Measurements from ENCODE around the gene PHLDB3. TPM values are rescaled to one million over a fixed set of nuclear protein-coding genes. Genes with fewer than 3 reads are reported as not detected.

The PHLDB3 gene
- polyA plus RNA-seq, 2 of the 4 experiments (the other 2 are of a cell fraction) = 5.5 to 12.0 TPM

GRCh38 chr19:43532571-43532961 is 28.0 kb upstream of the PHLDB3 start (continued):
- TF ChIP-seq REST (IDR thresholded peaks at IDR 0.05) (no peak), MAX (IDR thresholded peaks at IDR 0.05) (no peak), HOXA7 (CRISPR knock-in tag; IDR thresholded peaks at IDR 0.05) (no peak), HOXB13 (CRISPR knock-in tag; IDR thresholded peaks at IDR 0.05; ENCODE audit: low read depth) (0 out of 2 replicates have a peak, but pooled peaks have one; percentile 53), CHD4 (IDR thresholded peaks at IDR 0.05; ENCODE audit: borderline replicate concordance) (no peak), MYC (IDR thresholded peaks at IDR 0.05; ENCODE audit: borderline replicate concordance, low read length) (peak; percentile 20; the same call in 1 of the 2 replicates), RNF2 (IDR thresholded peaks at IDR 0.05; ENCODE audit: borderline replicate concordance, low read depth) (no peak), RARB (CRISPR knock-in tag; IDR thresholded peaks at IDR 0.05) (no peak), MAZ (IDR thresholded peaks at IDR 0.05; ENCODE audit: borderline replicate concordance, low read depth, low read length) (no peak), RAD21 (conservative IDR thresholded peaks at IDR 0.05 in 1 of 2, IDR thresholded peaks at IDR 0.05 in 1 of 2) (no peak), NR3C1 (IDR thresholded peaks at IDR 0.05) (no peak), CHD2 (IDR thresholded peaks at IDR 0.05; ENCODE audit: low read length, partially characterized antibody) (no peak), ATOH8 (CRISPR knock-in tag; IDR thresholded peaks at IDR 0.05; ENCODE audit: low read depth) (no peak), CBX8 (IDR thresholded peaks at IDR 0.05) (no peak), USF2 (IDR thresholded peaks at IDR 0.05) (no peak), EHF (CRISPR knock-in tag; IDR thresholded peaks at IDR 0.05) (0 out of 2 replicates have a peak, but pooled peaks have one; percentile 11), ZNF302 (CRISPR knock-in tag; IDR thresholded peaks at IDR 0.05) (no peak), TP53 (CRISPR knock-in tag; IDR thresholded peaks at IDR 0.05) (no peak), EP300 (IDR thresholded peaks at IDR 0.05) (no peak)

GRCh38 chr19:43527860-43528622 is 23.5 kb upstream of the PHLDB3 start:
- FAIRE-seq (no peak), ATAC-seq (no peak), DNase-seq (ENCODE audit: low read depth in 1 of 2, low spot score in 1 of 2) (no peak)
- Histone ChIP-seq H3K27ac (peak overlapping the region in 1 of 2 experiments; percentile 90; a peak in 2 of 6 replicates), H3K4me1 (peaks cover 37% of the 10 kb centered on the region), H3K9me3 (no peaks in the 10 kb centered on the region), H3K4me3 (no peak overlapping the region; the same call in 2 of the 3 replicates), H3K4me2 (peak overlapping the region; percentile 80)
- CTCF ChIA-PET = interaction anchor here (0.6 to 9.8 kb wide), 9 partner anchors 9 to 735 kb away, joined by 3 to 85 read pairs (median 4); no protein-coding TSS in a partner anchor
- POLR2A ChIA-PET = interaction anchor here (0.6 kb wide), 1 partner anchor 33 kb away, joined by 3 read pairs; no protein-coding TSS in a partner anchor
- 55% methylated on average over 13 of the region's 13 CpGs for WGBS (ENCODE audit: missing lambda C conversion rate)
- no peak for TF ChIP-seq BCL3 (IDR thresholded peaks at IDR 0.05)
- no peak for TF ChIP-seq ZC3H11A (IDR thresholded peaks at IDR 0.05)
- no peak for TF ChIP-seq KDM5A (IDR thresholded peaks at IDR 0.05)
- TF ChIP-seq FOXS1 (CRISPR knock-in tag; IDR thresholded peaks at IDR 0.05) = no peak
- TF ChIP-seq ZNF302 (CRISPR knock-in tag; IDR thresholded peaks at IDR 0.05) = no peak
- no peak for TF ChIP-seq USF2 (IDR thresholded peaks at IDR 0.05)
- no peak for TF ChIP-seq RAD21 (conservative IDR thresholded peaks at IDR 0.05 in 1 of 2, IDR thresholded peaks at IDR 0.05 in 1 of 2)
- no peak for TF ChIP-seq SREBF2 (IDR thresholded peaks at IDR 0.05)
- TF ChIP-seq MAZ (IDR thresholded peaks at IDR 0.05; ENCODE audit: borderline replicate concordance, low read depth, low read length) = no peak
- TF ChIP-seq E2F6 (IDR thresholded peaks at IDR 0.05; ENCODE audit: borderline replicate concordance, low read depth) = no peak
- TF ChIP-seq HMGXB4 (CRISPR knock-in tag; IDR thresholded peaks at IDR 0.05; ENCODE audit: borderline replicate concordance) = no peak
- no peak for TF ChIP-seq CBX8 (IDR thresholded peaks at IDR 0.05)
